Right ventricle myocardium superior (tissue), 1 donor: Measurements from ENCODE around the gene RPS27L. TPM values are rescaled to one million over a fixed set of nuclear protein-coding genes. Genes with fewer than 3 reads are reported as not detected.
A peak's percentile ranks its signal among the peaks of the same experiment; 100 is the strongest.

Experiments
- ATAC-seq: fragments of 200-7000 bp; cut with Tn5 transposase; one replicate; pipeline ENCODE4 v1.9.1; 2020; ENCODE audit warnings: mild to moderate bottlenecking; ENCODE audit not compliant: poor library complexity
- DNase-seq: peaks from one replicate; pipeline ENCODE4 v3.0.0-alpha.2; 2020
- intact Hi-C: fragments of 100-400 bp; cut with DNase I; formaldehyde crosslinking; loops from one replicate; pipeline ENCODE4 v1.11.2; 2022
- long read RNA-seq: library from polyadenylated mRNA; unstranded; transcript quantifications from one replicate; pipeline ENCODE4 v2.0.0, GENCODE V29; 2021
- total RNA-seq: library from RNA; stranded (reverse); fragmentation: NEBNext Ultra II Directional; extraction: Animal tissue kit (Norgen Biotek cat#: 25700); gene quantifications from one replicate; pipeline ENCODE4 v1.2.1, GENCODE V29; 2021
- donor health status: DM: no; HTN: yes; CAD: no; lungs with severe emphysema.

The RPS27L gene
- 179 TPM for total RNA-seq
- long read RNA-seq, full-length matches to known transcripts: 86 of 88 reads
- long read RNA-seq, partial matches to known transcripts: 1 of 88 reads
- long read RNA-seq, other reads (novel, unspliced or antisense): 1 of 88 reads

GRCh38 chr15:63157118-63157843 is at the start of gene RPS27L:
Gene RPS27L, minus strand, starts transcription at chr15:63157477. Its CDS starts 72 bp downstream, at chr15:63157405.
- intact Hi-C loops: no loop called here
- peak; percentile 95 for DNase-seq
- peak; percentile 97 for ATAC-seq

GRCh38 chr15:63206079-63206478 is 48.8 kb upstream of the RPS27L start:
- ATAC-seq (no peak), DNase-seq (no peak)
- intact Hi-C loops: no loop called here

GRCh38 chr15:63203451-63204090 is 46.3 kb upstream of the RPS27L start:
- ATAC-seq (no peak), DNase-seq (no peak)
- intact Hi-C loops: no loop called here

DNA sequence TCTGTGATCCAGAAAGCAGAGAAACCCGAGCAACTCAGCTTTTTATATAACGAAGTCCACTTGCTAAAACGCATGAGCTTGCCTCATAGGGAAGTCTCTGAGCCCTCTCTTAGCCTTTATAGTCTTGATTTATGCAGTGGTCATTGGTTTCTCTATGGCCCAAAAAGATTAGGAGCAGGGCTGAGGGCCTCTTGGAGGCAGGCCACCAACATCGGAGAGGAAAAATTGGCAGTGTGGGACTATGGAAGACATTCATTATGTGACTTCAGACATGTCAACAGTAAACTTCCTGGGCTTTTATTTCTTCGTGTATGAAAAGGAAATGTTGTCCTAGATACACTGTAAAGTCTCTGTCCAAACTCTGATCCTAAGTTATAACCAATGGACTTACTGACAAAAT is 45.6 kb upstream of the RPS27L start:
- DNase-seq (no peak), ATAC-seq (no peak)
- intact Hi-C loops: no loop called here

DNA sequence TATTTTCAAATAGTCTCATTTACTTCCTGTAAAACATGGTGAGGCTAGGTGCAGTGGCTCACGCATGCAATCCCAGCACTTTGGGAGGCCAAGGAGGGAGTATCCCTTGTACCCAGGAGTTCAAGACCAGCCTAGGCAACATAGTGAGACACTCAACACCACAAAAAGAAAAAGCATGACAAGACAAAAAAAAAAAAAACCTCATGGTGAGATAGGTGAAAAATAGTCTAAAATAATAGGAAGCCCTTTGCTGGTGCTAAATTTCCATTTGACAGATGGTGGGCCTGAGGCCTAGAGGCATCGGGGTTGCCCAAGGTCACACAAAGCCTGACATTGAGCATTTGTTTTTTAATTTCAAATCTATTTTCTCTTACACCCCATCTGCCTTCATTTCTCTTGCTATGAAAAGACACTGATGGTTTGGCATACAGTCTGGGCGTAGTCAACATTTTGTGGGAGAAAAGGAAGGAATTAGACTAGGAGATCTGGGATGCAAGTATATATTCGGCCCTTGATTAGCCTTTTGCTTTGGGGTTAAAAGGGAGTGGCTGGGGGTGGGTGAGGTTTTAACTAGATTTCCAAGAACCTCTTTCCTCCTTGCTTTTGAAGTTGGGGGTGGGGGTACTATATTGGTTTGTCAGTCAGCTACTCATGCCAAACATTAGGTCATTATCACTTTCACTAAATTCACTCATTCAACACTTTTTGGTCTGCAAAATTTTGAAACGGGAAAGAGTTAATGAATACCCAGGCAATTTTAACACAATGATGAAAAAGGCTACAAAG is 43.4 kb upstream of the RPS27L start:
- ATAC-seq: no peak
- intact Hi-C loops: no loop called here
- no peak for DNase-seq

- no peak for ATAC-seq
- intact Hi-C loops: no loop called here
- DNase-seq: no peak
Measured at GRCh38 chr15:63198371-63199250, 41.3 kb upstream of the RPS27L start.

- ATAC-seq: no peak
- no peak for DNase-seq
- intact Hi-C loops: no loop called here
Measured at GRCh38 chr15:63197626-63198025, 40.3 kb upstream of the RPS27L start.

GRCh38 chr15:63196842-63197241 is 39.6 kb upstream of the RPS27L start:
- intact Hi-C loops: no loop called here
- DNase-seq (no peak), ATAC-seq (no peak)

GRCh38 chr15:63195569-63196015 is 38.3 kb upstream of the RPS27L start:
- ATAC-seq (no peak), DNase-seq (no peak)
- intact Hi-C loops: no loop called here

DNA sequence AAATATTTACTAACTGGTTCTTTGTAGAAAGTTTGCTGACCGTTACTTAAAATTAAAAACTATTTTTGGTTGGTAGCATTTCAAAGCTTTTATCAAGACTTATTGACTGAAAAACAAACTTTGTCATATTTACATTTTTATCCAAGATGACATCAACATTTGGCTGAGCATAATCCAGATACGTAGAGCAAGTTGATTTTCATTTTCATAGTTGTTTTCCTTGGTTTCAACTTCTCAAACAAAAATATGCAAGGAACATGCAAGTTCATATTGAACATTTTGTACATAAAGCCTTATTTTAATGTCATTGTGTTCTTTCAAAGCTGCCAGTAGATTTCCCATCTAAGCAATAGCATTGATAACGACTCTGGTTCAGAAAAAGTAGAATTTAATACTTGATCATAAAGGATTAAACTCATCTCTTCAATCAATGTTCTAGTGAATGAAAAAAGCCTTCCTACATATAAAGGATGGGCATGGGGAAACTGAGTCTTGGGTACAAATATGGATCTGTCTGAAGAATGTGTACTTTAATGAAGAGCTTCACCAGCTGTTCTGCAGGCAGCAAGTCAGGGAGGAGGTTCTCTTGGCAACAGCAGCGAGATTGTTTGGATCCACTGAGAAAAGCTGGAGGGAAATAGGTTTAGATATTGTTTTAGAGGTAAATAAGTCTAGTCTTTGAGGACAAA is 37.7 kb upstream of the RPS27L start:
- ATAC-seq: peak; percentile 32
- intact Hi-C loops: no loop called here
- DNase-seq: no peak

- DNase-seq (no peak), ATAC-seq (no peak)
- intact Hi-C loops: no loop called here
Measured at GRCh38 chr15:63194302-63194701, 37.0 kb upstream of the RPS27L start.

DNA sequence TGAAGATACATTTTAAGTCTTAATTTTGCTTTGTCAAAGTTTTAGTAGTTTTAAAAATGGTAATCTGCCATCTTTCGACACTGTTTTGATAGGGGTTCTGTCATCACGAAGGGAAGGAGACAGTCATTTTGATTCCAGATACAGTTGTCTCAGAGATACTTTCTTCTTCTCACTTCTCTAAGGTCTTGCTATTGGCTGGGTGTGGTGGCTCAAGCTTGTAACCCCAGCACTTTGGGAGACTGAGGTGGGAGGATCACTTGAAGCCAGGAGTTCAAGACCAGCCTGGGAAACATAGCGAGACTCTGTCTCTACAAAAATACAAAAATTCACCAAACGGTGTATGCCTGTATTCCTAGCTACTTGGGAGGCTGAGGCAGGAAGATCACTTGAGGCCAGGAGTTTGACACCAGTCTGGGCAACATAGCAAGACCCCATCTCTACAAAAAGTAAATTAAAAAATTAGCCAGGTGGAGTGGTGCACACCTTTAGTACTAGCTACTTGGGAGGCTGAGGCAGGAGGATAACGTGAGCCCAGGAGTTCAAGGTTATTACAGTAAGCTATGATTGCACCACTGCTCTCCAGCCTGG is 35.4 kb upstream of the RPS27L start:
- ATAC-seq (no peak), DNase-seq (no peak)
- intact Hi-C loops: no loop called here

DNA sequence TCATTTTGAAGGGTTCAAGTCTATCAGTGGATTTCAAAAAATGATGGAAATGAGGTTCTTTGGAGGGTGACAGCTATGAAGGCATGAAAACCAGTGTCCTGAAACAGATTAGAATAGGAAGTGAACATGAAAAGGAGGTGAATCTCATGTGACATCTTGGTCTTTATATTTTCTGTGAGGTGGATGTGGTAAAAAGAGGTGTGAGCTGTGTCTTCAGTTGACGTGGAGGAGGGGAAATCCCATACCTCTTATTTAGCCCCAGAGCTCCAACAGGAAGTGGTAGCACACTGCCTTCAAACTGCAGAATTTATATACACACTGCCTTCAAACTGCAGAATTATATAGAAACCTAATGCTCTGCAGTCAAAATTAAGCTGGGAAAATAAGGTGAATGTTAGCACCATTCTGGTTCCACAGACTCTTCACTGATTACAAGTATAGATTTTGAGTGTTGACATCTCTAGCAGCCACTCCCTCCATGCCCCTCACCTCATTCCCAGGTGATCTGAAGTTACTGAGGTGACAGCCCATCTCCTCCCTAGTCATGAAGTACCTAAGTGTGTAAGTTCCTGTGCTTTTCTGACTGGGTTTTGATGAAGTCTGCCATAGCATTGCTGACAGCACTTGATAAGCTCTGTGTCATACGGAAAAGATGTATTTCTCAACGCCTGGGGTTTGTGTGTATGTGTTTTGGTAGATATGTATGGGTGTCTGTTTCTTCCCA is 34.8 kb upstream of the RPS27L start:
- DNase-seq: no peak
- intact Hi-C loops: no loop called here
- no peak for ATAC-seq

GRCh38 chr15:63190769-63191649 is 33.7 kb upstream of the RPS27L start:
- ATAC-seq: no peak
- DNase-seq: no peak
- intact Hi-C loops: no loop called here

DNA sequence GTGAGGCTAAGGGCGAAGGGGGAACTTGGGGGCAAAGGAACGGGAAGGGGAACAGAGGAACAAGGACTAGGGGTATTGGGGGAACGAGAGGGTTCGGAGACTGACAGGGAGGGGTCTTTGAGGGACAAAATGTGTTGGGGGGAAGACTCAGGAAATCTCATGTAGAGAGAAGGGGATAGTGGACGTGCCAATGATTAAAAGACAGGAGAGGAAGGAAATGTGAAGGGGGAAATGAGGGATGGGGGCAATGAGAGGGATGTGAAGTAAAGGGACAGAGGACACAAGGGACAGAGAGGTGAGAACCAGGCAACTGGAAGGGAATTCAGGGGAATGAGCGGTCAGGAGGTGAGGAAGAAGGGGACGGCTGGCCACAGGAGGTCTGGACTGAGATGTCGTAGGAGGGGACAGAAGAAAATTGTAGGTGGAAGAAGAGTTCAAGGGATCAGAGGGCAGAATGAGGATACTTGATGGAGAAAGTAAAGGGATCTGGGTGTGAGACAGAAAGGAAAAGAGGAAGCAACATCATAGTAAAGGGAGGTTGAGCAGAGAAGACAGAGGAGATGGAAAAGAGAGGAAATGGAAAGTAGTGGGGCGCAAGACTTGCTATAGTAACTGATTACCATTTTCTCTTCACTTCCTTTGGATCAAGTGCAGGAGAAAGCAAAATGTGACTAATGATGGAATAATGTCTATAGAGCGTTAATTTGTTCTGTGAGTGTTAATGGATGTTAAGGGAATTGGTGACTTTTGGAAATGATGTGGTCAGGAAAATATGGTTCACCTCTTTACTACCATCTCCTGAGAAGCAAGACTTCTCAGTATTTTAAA is 32.9 kb upstream of the RPS27L start:
- ATAC-seq (no peak), DNase-seq (no peak)
- intact Hi-C loops: no loop called here
